Measurements from ENCODE around the gene DLG1.
"Not testable (repeated sequence)": the region's sequence is repeated elsewhere in the genome, so short reads cannot be mapped to it uniquely, and the experiment has no call there.

The DLG1 gene

DNA sequence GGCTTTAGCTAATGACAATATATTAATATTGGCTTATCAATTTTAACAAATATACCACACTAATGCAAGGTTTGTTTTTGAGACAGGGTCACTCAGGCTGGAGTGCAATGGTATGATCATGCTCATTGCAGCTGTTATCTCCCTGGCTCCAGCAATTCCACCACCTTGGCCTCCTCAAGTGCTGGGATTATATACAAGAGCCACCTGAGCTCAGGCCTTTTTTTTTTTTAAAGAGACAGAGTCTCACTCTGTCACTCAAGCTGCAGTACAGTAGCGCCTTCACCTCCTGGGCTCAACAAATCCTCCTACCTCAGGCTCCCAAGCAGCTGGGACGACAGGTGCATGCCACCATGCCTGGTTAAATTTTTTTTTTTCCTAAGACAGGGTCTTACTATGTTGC is 11.7 kb downstream of the DLG1 start:
- no peaks in the 10 kb centered on the region for H3K9me3 Mint-ChIP-seq
- H3K4me1 Mint-ChIP-seq = peaks cover 32% of the 10 kb centered on the region
- H3K36me3 Mint-ChIP-seq (ENCODE audit: low read depth) = peaks cover 45% of the 10 kb centered on the region
- no peaks in the 10 kb centered on the region for H3K27me3 Mint-ChIP-seq
- no peak overlapping the region for H3K4me3 Mint-ChIP-seq
- H3K27ac Mint-ChIP-seq = no peak overlapping the region
- DNase-seq (no peak), ATAC-seq (no peak)

- Mint-ChIP-seq H3K9me3 (no peaks in the 10 kb centered on the region), H3K4me1 (peaks cover 24% of the 10 kb centered on the region), H3K36me3 (ENCODE audit: low read depth) (peaks cover 41% of the 10 kb centered on the region), H3K27me3 (no peaks in the 10 kb centered on the region), H3K4me3 (no peak overlapping the region), H3K27ac (no peak overlapping the region)
- DNase-seq (no peak), ATAC-seq (no peak)
Measured at GRCh38 chr3:197285557-197285956, 12.9 kb downstream of the DLG1 start.

DNA sequence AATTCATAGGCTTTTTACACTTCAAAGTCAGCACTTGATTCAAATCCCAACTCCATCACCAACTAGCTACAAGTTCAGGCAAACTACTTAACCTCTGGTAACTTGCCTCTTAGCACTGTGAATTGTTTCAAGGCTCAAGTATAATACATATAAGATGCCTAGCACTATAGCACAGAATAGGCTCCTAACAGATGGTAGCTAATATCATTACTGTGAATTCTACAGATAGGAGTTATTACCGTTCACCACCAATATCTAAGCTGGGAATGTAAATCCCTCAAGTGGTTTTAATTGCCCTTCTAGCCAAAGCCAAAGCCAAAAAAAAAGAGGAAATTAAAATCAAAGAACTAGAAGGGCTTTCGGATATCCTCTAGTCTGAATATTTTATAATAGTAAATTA is 15.4 kb downstream of the DLG1 start:
- H3K4me1 Mint-ChIP-seq = peaks cover 14% of the 10 kb centered on the region
- DNase-seq (no peak), ATAC-seq (no peak)
- no peaks in the 10 kb centered on the region for H3K9me3 Mint-ChIP-seq
- no peak overlapping the region for H3K27ac Mint-ChIP-seq
- H3K27me3 Mint-ChIP-seq = no peaks in the 10 kb centered on the region
- H3K36me3 Mint-ChIP-seq (ENCODE audit: low read depth) = peaks cover 43% of the 10 kb centered on the region
- no peak overlapping the region for H3K4me3 Mint-ChIP-seq

- H3K36me3 Mint-ChIP-seq (ENCODE audit: low read depth) = peaks cover 45% of the 10 kb centered on the region
- DNase-seq (no peak), ATAC-seq (peak; percentile 36)
- H3K4me1 Mint-ChIP-seq = peaks cover 14% of the 10 kb centered on the region
- H3K27me3 Mint-ChIP-seq = no peaks in the 10 kb centered on the region
- peak overlapping the region; percentile 3 for H3K27ac Mint-ChIP-seq
- no peaks in the 10 kb centered on the region for H3K9me3 Mint-ChIP-seq
- H3K4me3 Mint-ChIP-seq = no peak overlapping the region
Measured at GRCh38 chr3:197281849-197282248, 16.6 kb downstream of the DLG1 start.

GRCh38 chr3:197280156-197280555 is 18.3 kb downstream of the DLG1 start:
- Mint-ChIP-seq H3K27ac (no peak overlapping the region), H3K27me3 (no peaks in the 10 kb centered on the region), H3K4me1 (peaks cover 14% of the 10 kb centered on the region), H3K4me3 (no peak overlapping the region), H3K9me3 (no peaks in the 10 kb centered on the region), H3K36me3 (ENCODE audit: low read depth) (peaks cover 37% of the 10 kb centered on the region)
- DNase-seq (no peak), ATAC-seq (no peak)

DNA sequence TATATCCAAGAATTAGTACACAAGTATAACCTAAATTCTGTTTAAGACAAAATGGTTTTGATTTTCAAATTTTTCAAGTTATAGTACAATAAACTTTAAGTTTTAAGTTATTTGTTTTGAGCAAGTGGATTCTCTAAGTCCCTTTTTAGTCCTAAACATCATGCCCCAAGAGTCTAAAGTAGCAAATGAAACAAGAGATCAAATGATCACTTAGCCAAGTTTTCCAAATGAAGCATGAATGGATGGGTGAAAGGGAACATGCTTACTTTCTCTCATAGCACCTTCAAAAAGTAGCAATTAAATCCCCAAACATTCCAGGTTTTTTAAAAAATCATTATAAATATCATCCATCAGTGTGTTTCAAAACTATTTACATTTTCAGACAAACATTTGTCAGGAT is 19.5 kb downstream of the DLG1 start:
- Mint-ChIP-seq H3K36me3 (ENCODE audit: low read depth) (peaks cover 40% of the 10 kb centered on the region), H3K9me3 (no peaks in the 10 kb centered on the region), H3K4me1 (peaks cover 17% of the 10 kb centered on the region), H3K27me3 (no peaks in the 10 kb centered on the region), H3K27ac (no peak overlapping the region), H3K4me3 (no peak overlapping the region)
- ATAC-seq = no peak
- DNase-seq = no peak

DNA sequence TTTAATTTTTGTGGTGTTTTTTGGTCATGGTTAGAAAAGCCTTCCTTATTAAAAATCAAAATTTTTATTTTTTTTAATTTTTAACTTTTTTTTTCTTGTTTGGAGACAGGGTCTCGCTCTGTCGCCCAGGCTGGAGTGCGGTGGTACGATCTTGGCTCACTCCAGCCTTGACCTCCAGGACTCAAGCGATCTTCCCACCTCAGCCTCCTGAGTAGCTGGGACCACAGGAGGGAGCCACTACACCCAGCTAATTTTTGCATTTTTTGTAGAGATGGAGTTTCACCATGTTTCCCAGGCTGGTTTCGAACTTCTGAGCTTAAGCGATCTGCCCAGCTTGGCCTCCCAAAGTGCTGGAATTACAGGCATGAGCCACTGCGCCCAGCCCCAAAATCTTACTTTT is 21.6 kb downstream of the DLG1 start:
- not testable (repeated sequence) for H3K4me3 Mint-ChIP-seq, H3K27ac Mint-ChIP-seq, H3K27me3 Mint-ChIP-seq, H3K9me3 Mint-ChIP-seq, ATAC-seq, DNase-seq
- peaks cover 41% of the 10 kb centered on the region for H3K36me3 Mint-ChIP-seq (ENCODE audit: low read depth)
- H3K4me1 Mint-ChIP-seq = peaks cover 19% of the 10 kb centered on the region

GRCh38 chr3:197270558-197271317 is 27.7 kb downstream of the DLG1 start:
- Mint-ChIP-seq H3K4me3 (no peak overlapping the region), H3K9me3 (no peaks in the 10 kb centered on the region), H3K27ac (no peak overlapping the region), H3K4me1 (peaks cover 30% of the 10 kb centered on the region), H3K27me3 (no peaks in the 10 kb centered on the region), H3K36me3 (ENCODE audit: low read depth) (peaks cover 18% of the 10 kb centered on the region)
- DNase-seq (no peak), ATAC-seq (no peak)

GRCh38 chr3:197269024-197269423 is 29.4 kb downstream of the DLG1 start:
- H3K27ac Mint-ChIP-seq = no peak overlapping the region
- H3K36me3 Mint-ChIP-seq (ENCODE audit: low read depth) = peaks cover 8% of the 10 kb centered on the region
- DNase-seq (no peak), ATAC-seq (no peak)
- H3K4me3 Mint-ChIP-seq = no peak overlapping the region
- H3K27me3 Mint-ChIP-seq = no peaks in the 10 kb centered on the region
- H3K4me1 Mint-ChIP-seq = peaks cover 28% of the 10 kb centered on the region
- H3K9me3 Mint-ChIP-seq = no peaks in the 10 kb centered on the region

GRCh38 chr3:197268294-197268693 is 30.1 kb downstream of the DLG1 start:
- Mint-ChIP-seq H3K9me3 (no peaks in the 10 kb centered on the region), H3K27me3 (no peaks in the 10 kb centered on the region), H3K27ac (no peak overlapping the region), H3K4me3 (no peak overlapping the region), H3K4me1 (peaks cover 24% of the 10 kb centered on the region), H3K36me3 (ENCODE audit: low read depth) (peaks cover 6% of the 10 kb centered on the region)
- ATAC-seq (no peak), DNase-seq (no peak)

DNA sequence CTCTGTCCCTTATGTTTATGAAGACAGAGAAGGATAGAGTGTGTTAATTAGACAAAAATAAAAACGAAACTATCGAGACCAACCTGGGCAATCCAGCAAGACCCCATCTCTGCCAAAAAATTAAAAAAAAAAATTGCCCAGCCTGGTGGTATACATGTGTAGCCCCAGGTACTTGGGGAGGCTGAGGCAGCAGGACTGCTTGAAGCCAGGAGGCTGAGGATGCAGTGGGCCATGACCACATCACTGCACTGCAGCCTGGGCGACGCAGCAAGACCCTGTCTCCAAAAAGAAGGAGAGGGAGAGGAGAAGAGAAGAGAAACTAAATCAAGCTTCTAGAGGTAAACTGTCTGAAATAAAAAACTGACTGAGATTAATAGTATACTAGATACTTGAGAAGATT is 32.1 kb downstream of the DLG1 start:
- peaks cover 2% of the 10 kb centered on the region for H3K36me3 Mint-ChIP-seq (ENCODE audit: low read depth)
- no peaks in the 10 kb centered on the region for H3K9me3 Mint-ChIP-seq
- ATAC-seq (no peak), DNase-seq (no peak)
- H3K4me1 Mint-ChIP-seq = peaks cover 22% of the 10 kb centered on the region
- H3K4me3 Mint-ChIP-seq = no peak overlapping the region
- H3K27me3 Mint-ChIP-seq = no peaks in the 10 kb centered on the region
- H3K27ac Mint-ChIP-seq = no peak overlapping the region

DNA sequence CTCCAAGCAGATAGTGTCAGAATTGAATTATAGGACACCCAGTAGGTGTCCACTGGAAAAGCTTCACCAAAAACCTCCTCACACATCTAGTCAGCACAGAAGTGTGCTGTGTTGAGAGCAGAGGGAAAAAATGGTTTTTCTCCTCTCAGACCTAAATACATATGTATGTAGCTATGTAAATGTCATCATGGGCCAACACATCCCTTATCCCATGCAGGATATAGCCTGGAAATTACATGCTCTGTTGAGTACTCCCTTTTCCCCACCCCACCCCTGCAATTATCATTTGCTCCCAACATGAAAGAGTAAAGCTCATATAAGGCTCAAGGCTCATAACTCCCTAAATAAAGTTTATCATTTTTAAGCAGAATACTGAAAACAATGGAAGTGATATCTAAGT is 35.7 kb downstream of the DLG1 start:
- Mint-ChIP-seq H3K9me3 (no peaks in the 10 kb centered on the region), H3K27me3 (no peaks in the 10 kb centered on the region), H3K4me1 (peaks cover 34% of the 10 kb centered on the region), H3K36me3 (ENCODE audit: low read depth) (peaks cover 2% of the 10 kb centered on the region), H3K4me3 (no peak overlapping the region), H3K27ac (no peak overlapping the region)
- DNase-seq (no peak), ATAC-seq (no peak)

DNA sequence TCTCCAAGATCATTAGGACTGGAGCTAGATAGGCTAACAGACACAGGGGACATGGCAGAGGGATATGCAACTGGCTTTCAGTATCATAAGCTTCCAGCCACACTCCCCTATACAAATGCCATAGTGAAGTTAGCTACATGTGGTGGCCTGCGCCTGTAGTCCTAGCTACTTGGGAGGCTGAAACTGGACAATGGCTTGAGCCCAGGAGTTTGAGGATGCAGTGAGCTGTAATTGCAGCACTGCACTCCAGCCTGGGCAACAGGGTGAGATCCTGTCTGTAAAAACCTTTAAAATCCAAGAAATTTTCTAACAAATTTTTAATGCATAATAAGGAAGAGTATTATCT is 37.3 kb downstream of the DLG1 start:
- no peak overlapping the region for H3K27ac Mint-ChIP-seq
- H3K36me3 Mint-ChIP-seq (ENCODE audit: low read depth) = peaks cover 2% of the 10 kb centered on the region
- H3K4me3 Mint-ChIP-seq = no peak overlapping the region
- no peaks in the 10 kb centered on the region for H3K9me3 Mint-ChIP-seq
- DNase-seq = no peak
- H3K27me3 Mint-ChIP-seq = no peaks in the 10 kb centered on the region
- peaks cover 36% of the 10 kb centered on the region for H3K4me1 Mint-ChIP-seq
- ATAC-seq = no peak

- H3K4me1 Mint-ChIP-seq = peaks cover 36% of the 10 kb centered on the region
Measured at GRCh38 chr3:197260491-197261163, 37.8 kb downstream of the DLG1 start.

GRCh38 chr3:197259096-197259495 is 39.3 kb downstream of the DLG1 start:
- no peak for ATAC-seq
- H3K27me3 Mint-ChIP-seq = no peaks in the 10 kb centered on the region
- peaks cover 50% of the 10 kb centered on the region for H3K4me1 Mint-ChIP-seq
- H3K4me3 Mint-ChIP-seq = no peak overlapping the region
- no peaks in the 10 kb centered on the region for H3K9me3 Mint-ChIP-seq
- no peak overlapping the region for H3K27ac Mint-ChIP-seq
- peaks cover 5% of the 10 kb centered on the region for H3K36me3 Mint-ChIP-seq (ENCODE audit: low read depth)
- DNase-seq = no peak

More at GRCh38 chr3:197260491-197261163, 37.8 kb downstream of the DLG1 start:
- ATAC-seq = no peak
- DNase-seq = no peak
- Mint-ChIP-seq H3K36me3 (ENCODE audit: low read depth) (peaks cover 1% of the 10 kb centered on the region), H3K27ac (no peak overlapping the region), H3K9me3 (no peaks in the 10 kb centered on the region), H3K27me3 (no peaks in the 10 kb centered on the region), H3K4me3 (no peak overlapping the region)

Data from activated naive CD8-positive, alpha-beta T cell treated with anti-CD3 and anti-CD28 coated beads, Interleukin-2, amount 50 U/mL, for 24 hours (primary cell).